Fibroblast of mammary gland (primary cell): ENCODE results near the gene LARGE1.

Experiments used
- DNase-seq: peaks from one replicate; pipeline ENCODE4 v3.0.0-alpha.2; 2010; ENCODE audit warnings: low read depth
- H3K4me3 ChIP-seq: 2 replicates; pipeline ENCODE4 v1.5.1; 2011; ENCODE audit warnings: low read depth, mild to moderate bottlenecking, low read length, moderate library complexity; ENCODE audit not compliant: control insufficient read depth
- CTCF ChIP-seq: conservative IDR thresholded peaks from 2 replicates; pipeline ENCODE4 v1.5.1; 2011; ENCODE audit warnings: low read depth, low read length, inconsistent platforms; ENCODE audit not compliant: control insufficient read depth, insufficient read depth

Gene LARGE1

GRCh38 chr22:33666279-33666960 lies 253.9 kb downstream of the LARGE1 start:
- TF ChIP-seq CTCF = no peak
- no peak for DNase-seq
- no peak overlapping the region for H3K4me3 ChIP-seq

DNA sequence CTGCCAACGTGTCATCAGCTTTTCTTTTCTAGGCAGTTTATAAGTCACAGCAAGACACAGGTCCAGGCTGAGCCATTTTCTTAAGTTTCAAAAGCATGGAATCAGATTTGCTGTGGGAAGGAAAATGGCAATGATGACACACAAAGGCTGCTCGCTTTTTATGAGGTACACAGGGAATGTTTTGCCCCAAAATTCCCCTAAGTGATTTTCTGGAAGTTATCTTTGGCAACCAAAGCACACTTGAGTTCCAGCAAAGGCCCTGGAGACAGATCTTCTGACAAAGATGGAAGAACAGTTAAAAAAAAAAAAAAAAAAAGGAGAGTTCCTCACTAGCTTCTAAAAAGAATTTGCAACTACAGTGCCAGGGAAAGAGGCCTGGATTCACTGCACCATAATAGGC lies 260.8 kb downstream of the LARGE1 start:
- DNase-seq = peak; percentile 78
- H3K4me3 ChIP-seq = no peak overlapping the region
- no peak for TF ChIP-seq CTCF

DNA sequence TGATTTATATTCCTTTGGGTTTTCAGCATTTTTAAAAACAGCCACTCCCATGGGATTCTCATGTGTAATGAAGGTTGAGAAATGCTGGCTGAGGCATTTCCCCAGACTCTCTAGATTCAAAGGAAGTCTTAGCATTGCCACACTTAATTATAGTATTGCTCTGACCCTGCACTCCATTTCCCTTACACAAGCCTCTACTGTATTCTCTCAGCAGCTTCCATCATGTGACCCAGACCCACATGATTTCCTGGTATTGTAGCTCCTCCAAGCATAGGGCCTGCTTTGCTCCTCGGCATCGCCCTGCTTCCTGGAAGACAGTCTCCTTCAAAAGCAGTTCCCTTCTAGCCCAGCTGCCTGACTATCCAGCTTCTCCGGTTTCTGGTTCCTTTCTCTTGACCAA lies 261.5 kb downstream of the LARGE1 start:
- TF ChIP-seq CTCF = no peak
- no peak overlapping the region for H3K4me3 ChIP-seq
- peak; percentile 86 for DNase-seq

- no peak for TF ChIP-seq CTCF
These were observed 262.6 kb downstream of the LARGE1 start for GRCh38 chr22:33657670-33658069.

DNA sequence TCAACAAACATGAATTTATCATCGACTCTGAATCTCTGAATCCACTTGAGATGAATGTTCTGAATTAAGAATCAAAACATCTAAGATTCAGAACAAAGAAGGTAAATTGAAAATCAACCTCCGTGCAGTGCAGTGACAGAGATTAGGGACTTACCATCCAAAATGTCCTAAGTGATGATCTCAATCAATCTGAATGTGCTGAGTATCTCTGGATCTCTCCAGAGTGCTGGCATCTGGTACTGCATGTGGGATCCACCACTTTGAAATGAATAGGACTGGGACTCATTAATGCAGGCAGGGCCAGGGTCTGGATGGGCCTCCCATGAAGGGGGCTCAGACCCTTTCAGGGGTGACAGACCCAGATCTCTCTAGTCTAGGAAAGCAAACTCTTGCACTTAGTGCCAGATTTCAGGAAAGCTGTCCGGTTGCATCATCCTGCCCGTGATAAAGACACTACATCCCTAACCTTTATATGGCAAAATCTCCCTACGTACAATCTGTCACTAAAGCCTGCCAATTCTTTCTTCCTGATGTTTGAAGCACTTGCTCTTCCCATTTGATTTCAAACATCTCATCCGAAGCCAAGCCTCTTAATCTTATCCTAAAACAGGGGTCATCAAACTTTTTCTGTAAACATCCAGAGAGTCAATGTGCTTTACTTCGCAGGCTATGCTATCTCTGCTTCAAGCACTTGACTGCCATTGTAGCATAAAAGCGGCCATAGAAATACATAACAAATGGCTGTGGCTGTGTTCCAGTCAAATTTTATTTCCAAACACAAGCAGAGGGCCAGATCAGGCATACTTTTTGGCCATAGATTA lies 263.3 kb downstream of the LARGE1 start:
- DNase-seq = peak; percentile 14
- TF ChIP-seq CTCF = no peak
- H3K4me3 ChIP-seq = no peak overlapping the region

More at GRCh38 chr22:33657670-33658069, 262.6 kb downstream of the LARGE1 start:
- no peak overlapping the region for H3K4me3 ChIP-seq
- no peak for DNase-seq

- no peak overlapping the region for H3K4me3 ChIP-seq
- TF ChIP-seq CTCF = no peak
- no peak for DNase-seq
These were observed 265.9 kb downstream of the LARGE1 start for GRCh38 chr22:33654173-33654895.
